ENCODE data around the gene ARSK.

ARSK gene

GRCh38 chr5:95533761-95534160, 21.1 kb upstream of the ARSK start:
- Mint-ChIP-seq H3K27me3 (ENCODE audit: low read depth) (no peaks in the 10 kb centered on the region), H3K9me3 (no peaks in the 10 kb centered on the region), H3K4me1 (ENCODE audit: low read depth) (peaks cover 11% of the 10 kb centered on the region), H3K27ac (no peak overlapping the region), H3K4me3 (no peak overlapping the region), H3K36me3 (ENCODE audit: low read depth) (peaks cover 56% of the 10 kb centered on the region)
- DNase-seq (ENCODE audit: low spot score) = no peak

DNA sequence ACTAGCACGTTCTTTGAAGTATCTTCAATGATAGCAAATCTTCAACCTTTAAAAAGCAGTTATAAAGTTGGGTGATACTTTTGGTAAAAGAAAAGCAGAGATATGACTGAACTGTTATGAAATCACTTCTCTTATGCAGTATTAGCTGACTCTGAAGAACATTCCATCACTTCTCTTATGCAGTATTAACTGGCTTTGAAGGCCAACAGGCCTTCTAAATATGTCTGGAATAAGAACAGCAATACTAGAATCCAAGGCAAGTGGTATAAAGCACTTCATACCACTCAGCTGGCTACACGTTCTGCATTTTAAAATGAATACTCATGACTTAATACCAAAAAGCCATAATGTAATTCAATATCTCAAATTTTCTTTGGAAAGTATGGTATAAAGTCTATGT, 17.4 kb upstream of the ARSK start:
- peaks cover 57% of the 10 kb centered on the region for H3K36me3 Mint-ChIP-seq (ENCODE audit: low read depth)
- H3K9me3 Mint-ChIP-seq = no peaks in the 10 kb centered on the region
- no peaks in the 10 kb centered on the region for H3K27me3 Mint-ChIP-seq (ENCODE audit: low read depth)
- no peak for DNase-seq (ENCODE audit: low spot score)
- H3K4me1 Mint-ChIP-seq (ENCODE audit: low read depth) = peaks cover 9% of the 10 kb centered on the region
- H3K4me3 Mint-ChIP-seq = no peak overlapping the region
- no peak overlapping the region for H3K27ac Mint-ChIP-seq

- Mint-ChIP-seq H3K4me3 (no peak overlapping the region), H3K4me1 (ENCODE audit: low read depth) (peaks cover 6% of the 10 kb centered on the region), H3K27ac (no peak overlapping the region), H3K9me3 (no peaks in the 10 kb centered on the region), H3K36me3 (ENCODE audit: low read depth) (peaks cover 38% of the 10 kb centered on the region), H3K27me3 (ENCODE audit: low read depth) (no peaks in the 10 kb centered on the region)
- DNase-seq (ENCODE audit: low spot score) = no peak
These were observed 11.7 kb upstream of the ARSK start for GRCh38 chr5:95543017-95543705.

- no peak overlapping the region for H3K4me3 Mint-ChIP-seq
- H3K27me3 Mint-ChIP-seq (ENCODE audit: low read depth) = no peaks in the 10 kb centered on the region
- H3K36me3 Mint-ChIP-seq (ENCODE audit: low read depth) = peaks cover 29% of the 10 kb centered on the region
- peaks cover 27% of the 10 kb centered on the region for H3K4me1 Mint-ChIP-seq (ENCODE audit: low read depth)
- H3K27ac Mint-ChIP-seq = no peak overlapping the region
- no peaks in the 10 kb centered on the region for H3K9me3 Mint-ChIP-seq
- no peak for DNase-seq (ENCODE audit: low spot score)
These were observed 5.9 kb upstream of the ARSK start for GRCh38 chr5:95549030-95549429.

DNA sequence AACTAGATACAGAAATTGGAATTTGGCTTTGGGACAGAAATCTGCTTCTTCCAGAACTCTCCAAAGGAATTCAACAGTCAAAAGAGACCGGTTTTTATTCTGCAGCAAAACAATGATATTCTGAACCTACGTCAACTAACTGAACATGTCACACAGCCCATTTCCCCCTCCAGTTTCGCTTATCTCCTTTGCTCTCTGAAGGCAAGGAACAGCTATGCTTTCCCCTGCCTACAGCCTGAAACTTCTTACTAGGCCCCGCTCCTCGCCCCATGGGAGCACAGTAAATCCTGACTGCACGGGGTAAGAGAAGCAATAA, 612 bp upstream of the ARSK start:
- Mint-ChIP-seq H3K4me3 (peak overlapping the region; percentile 88), H3K27ac (peak overlapping the region; percentile 94), H3K36me3 (ENCODE audit: low read depth) (peaks cover 11% of the 10 kb centered on the region), H3K9me3 (no peaks in the 10 kb centered on the region), H3K4me1 (ENCODE audit: low read depth) (peaks cover 35% of the 10 kb centered on the region), H3K27me3 (ENCODE audit: low read depth) (no peaks in the 10 kb centered on the region)
- no peak for DNase-seq (ENCODE audit: low spot score)

DNA sequence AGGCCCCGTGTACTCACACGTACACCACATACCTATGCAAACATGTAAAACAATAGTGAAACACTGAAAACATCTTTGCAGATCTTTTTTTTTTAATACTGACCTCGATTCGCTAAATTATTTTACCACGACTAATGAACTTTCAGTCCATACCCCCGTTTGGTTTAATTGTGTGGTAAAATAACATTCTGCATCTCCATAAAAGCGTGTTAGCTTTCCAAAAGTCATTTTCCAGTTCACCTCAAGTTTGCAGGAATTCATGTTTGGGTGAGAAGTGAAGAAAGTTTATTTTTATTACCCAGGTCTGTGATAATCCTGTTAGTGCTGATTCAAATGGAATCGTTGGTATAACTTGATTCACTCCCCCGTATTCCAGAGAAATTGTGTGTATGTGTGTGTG, 652 bp downstream of the ARSK start:
- Mint-ChIP-seq H3K36me3 (ENCODE audit: low read depth) (peaks cover 8% of the 10 kb centered on the region), H3K4me1 (ENCODE audit: low read depth) (peaks cover 34% of the 10 kb centered on the region), H3K27ac (peak overlapping the region; percentile 94), H3K9me3 (no peaks in the 10 kb centered on the region), H3K4me3 (peak overlapping the region; percentile 88), H3K27me3 (ENCODE audit: low read depth) (no peaks in the 10 kb centered on the region)
- no peak for DNase-seq (ENCODE audit: low spot score)

- Mint-ChIP-seq H3K9me3 (no peaks in the 10 kb centered on the region), H3K4me1 (ENCODE audit: low read depth) (peaks cover 19% of the 10 kb centered on the region), H3K27ac (no peak overlapping the region), H3K27me3 (ENCODE audit: low read depth) (no peaks in the 10 kb centered on the region), H3K4me3 (no peak overlapping the region), H3K36me3 (ENCODE audit: low read depth) (no peaks in the 10 kb centered on the region)
- no peak for DNase-seq (ENCODE audit: low spot score)
These were observed 2.9 kb downstream of the ARSK start for GRCh38 chr5:95557841-95558240.

DNA sequence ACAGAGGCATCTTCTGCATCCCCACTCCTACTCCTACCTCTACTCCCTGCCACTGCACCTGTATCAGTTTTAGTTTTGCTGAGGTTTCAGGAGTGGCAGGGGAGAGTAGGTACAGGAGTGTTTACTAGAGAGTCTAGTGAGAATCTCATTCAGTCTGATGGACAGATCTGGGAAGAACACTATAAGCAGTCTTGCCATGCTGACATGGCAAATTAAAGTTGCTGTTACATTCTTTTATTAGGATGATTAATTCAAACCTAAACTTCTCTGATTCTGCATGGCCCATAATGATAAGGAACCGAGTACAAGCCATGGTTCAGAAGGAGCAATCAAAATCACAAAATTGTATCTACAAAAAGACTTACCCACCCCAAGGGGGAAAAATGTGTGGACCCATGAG, 7.4 kb downstream of the ARSK start:
- Mint-ChIP-seq H3K27ac (no peak overlapping the region), H3K4me3 (no peak overlapping the region), H3K27me3 (ENCODE audit: low read depth) (peaks cover 2% of the 10 kb centered on the region), H3K4me1 (ENCODE audit: low read depth) (peaks cover 2% of the 10 kb centered on the region), H3K36me3 (ENCODE audit: low read depth) (peaks cover 2% of the 10 kb centered on the region), H3K9me3 (no peaks in the 10 kb centered on the region)
- no peak for DNase-seq (ENCODE audit: low spot score)

DNA sequence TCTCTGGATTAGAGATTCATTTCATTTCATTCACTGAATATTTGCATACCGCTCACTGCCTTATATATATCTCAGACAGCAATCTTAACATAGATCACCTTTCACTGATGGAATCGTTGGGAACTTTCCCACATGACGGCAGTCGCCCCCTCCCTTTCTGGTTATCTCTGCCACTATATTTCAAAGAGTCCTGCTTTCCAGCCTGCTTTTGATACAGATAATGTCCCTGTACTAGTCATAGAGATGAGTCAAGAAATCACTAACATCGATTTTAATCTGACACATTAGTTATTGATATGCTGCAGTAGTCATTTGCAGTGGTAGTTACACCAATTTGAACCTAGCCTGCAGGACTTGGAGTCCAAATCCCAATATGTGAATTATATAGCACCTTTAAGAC, 8.5 kb downstream of the ARSK start:
- no peaks in the 10 kb centered on the region for H3K9me3 Mint-ChIP-seq

GRCh38 chr5:95564450-95564849, 9.5 kb downstream of the ARSK start:
- H3K4me1 Mint-ChIP-seq (ENCODE audit: low read depth) = no peaks in the 10 kb centered on the region
- H3K4me3 Mint-ChIP-seq = no peak overlapping the region
- no peak for DNase-seq (ENCODE audit: low spot score)
- no peaks in the 10 kb centered on the region for H3K9me3 Mint-ChIP-seq
- peaks cover 2% of the 10 kb centered on the region for H3K27me3 Mint-ChIP-seq (ENCODE audit: low read depth)
- H3K27ac Mint-ChIP-seq = no peak overlapping the region
- H3K36me3 Mint-ChIP-seq (ENCODE audit: low read depth) = peaks cover 2% of the 10 kb centered on the region

More for the DNA sequence above, 8.5 kb downstream of the ARSK start:
- Mint-ChIP-seq H3K36me3 (ENCODE audit: low read depth) (peaks cover 2% of the 10 kb centered on the region), H3K27me3 (ENCODE audit: low read depth) (peaks cover 2% of the 10 kb centered on the region), H3K4me1 (ENCODE audit: low read depth) (no peaks in the 10 kb centered on the region), H3K4me3 (no peak overlapping the region), H3K27ac (no peak overlapping the region)
- DNase-seq (ENCODE audit: low spot score) = no peak

DNA sequence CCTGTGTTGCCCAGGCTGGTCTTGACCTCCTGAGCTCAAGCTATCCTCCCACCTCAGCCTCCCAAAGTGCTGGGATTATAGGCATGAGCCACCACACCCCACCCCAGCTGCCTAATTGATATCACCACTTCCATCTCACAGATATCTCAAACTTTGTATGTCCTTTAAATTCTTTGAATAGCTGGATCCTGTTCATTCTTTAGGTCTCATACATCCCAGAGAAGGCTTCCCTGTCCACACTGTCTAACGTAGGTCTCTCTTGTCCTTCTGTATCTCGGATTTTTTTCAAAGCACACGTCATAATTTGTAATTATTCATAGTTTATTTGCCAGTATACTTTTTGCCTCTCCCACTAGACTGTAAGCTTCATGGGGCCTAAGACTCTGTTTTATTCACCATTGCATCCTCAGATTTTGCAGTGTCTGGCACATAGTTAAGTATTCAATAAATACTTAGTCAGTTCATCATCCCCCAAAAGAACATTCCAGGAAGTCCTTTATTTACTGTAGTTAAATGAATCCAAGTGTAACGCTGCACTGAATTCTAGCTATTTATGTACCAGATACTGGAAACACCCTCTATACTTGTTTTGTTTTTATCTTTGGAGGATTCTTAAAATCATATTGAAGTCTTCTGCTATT, 10.5 kb downstream of the ARSK start:
- no peaks in the 10 kb centered on the region for H3K4me1 Mint-ChIP-seq (ENCODE audit: low read depth)
- peaks cover 2% of the 10 kb centered on the region for H3K27me3 Mint-ChIP-seq (ENCODE audit: low read depth)
- no peaks in the 10 kb centered on the region for H3K9me3 Mint-ChIP-seq
- no peak overlapping the region for H3K27ac Mint-ChIP-seq
- H3K4me3 Mint-ChIP-seq = no peak overlapping the region
- H3K36me3 Mint-ChIP-seq (ENCODE audit: low read depth) = peaks cover 2% of the 10 kb centered on the region
- no peak for DNase-seq (ENCODE audit: low spot score)

- H3K9me3 Mint-ChIP-seq = no peaks in the 10 kb centered on the region
- H3K36me3 Mint-ChIP-seq (ENCODE audit: low read depth) = no peaks in the 10 kb centered on the region
- no peak overlapping the region for H3K27ac Mint-ChIP-seq
These were observed 17.1 kb downstream of the ARSK start for GRCh38 chr5:95572016-95572415.

DNA sequence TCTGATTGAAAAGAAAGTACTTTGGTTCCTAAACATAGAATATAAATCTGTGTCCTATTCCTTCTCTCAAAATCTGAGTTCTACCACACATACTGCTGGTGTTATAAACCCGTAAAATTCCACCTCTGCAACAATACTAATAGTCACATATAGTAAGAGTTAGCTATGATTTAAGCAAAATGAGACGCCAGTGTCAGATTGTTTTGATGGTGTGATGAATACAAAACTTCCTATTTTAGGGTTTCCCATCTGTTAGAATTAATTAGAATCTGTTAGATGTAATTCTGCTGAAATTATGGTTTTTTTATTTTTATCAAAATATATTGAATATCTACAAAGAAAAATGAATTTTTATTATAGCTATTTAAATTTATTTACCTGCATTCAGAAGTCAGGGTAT, 26.7 kb downstream of the ARSK start:
- no peak for DNase-seq (ENCODE audit: low spot score)
- Mint-ChIP-seq H3K4me1 (ENCODE audit: low read depth) (no peaks in the 10 kb centered on the region), H3K36me3 (ENCODE audit: low read depth) (peaks cover 7% of the 10 kb centered on the region)

More at GRCh38 chr5:95572016-95572415, 17.1 kb downstream of the ARSK start:
- Mint-ChIP-seq H3K4me1 (ENCODE audit: low read depth) (no peaks in the 10 kb centered on the region), H3K27me3 (ENCODE audit: low read depth) (no peaks in the 10 kb centered on the region), H3K4me3 (no peak overlapping the region)
- DNase-seq (ENCODE audit: low spot score) = no peak

GRCh38 chr5:95583992-95584391, 29.1 kb downstream of the ARSK start:
- Mint-ChIP-seq H3K27ac (no peak overlapping the region), H3K4me1 (ENCODE audit: low read depth) (no peaks in the 10 kb centered on the region), H3K36me3 (ENCODE audit: low read depth) (peaks cover 7% of the 10 kb centered on the region), H3K27me3 (ENCODE audit: low read depth) (no peaks in the 10 kb centered on the region), H3K4me3 (no peak overlapping the region), H3K9me3 (no peaks in the 10 kb centered on the region)
- DNase-seq (ENCODE audit: low spot score) = no peak

More for the DNA sequence above, 26.7 kb downstream of the ARSK start:
- no peak overlapping the region for H3K4me3 Mint-ChIP-seq
- H3K9me3 Mint-ChIP-seq = no peaks in the 10 kb centered on the region
- H3K27ac Mint-ChIP-seq = no peak overlapping the region
- H3K27me3 Mint-ChIP-seq (ENCODE audit: low read depth) = no peaks in the 10 kb centered on the region

- Mint-ChIP-seq H3K4me3 (peak overlapping the region; percentile 50), H3K4me1 (ENCODE audit: low read depth) (peaks cover 27% of the 10 kb centered on the region), H3K9me3 (no peaks in the 10 kb centered on the region), H3K36me3 (ENCODE audit: low read depth) (peaks cover 2% of the 10 kb centered on the region), H3K27ac (peak overlapping the region; percentile 65), H3K27me3 (ENCODE audit: low read depth) (no peaks in the 10 kb centered on the region)
- DNase-seq (ENCODE audit: low spot score) = peak; percentile 16
These were observed 36.0 kb downstream of the ARSK start for GRCh38 chr5:95590880-95591279.
